PC-3 (cell line): ENCODE results near the gene FAM107B.

Experiments used
- CTCF ChIP-seq: fragments of 300-600 bp; sonication (generic); conservative IDR thresholded peaks from 2 replicates; pipeline ENCODE4 v1.5.1; 2017; ENCODE audit warnings: antibody characterized with exemption, low read depth, mild to moderate bottlenecking, low read length
- EZH2 ChIP-seq: fragments of 300-600 bp; sonication (generic); IDR thresholded peaks from one replicate; pipeline ENCODE4 v1.6.1; 2017; ENCODE audit warnings: antibody characterized with exemption, mild to moderate bottlenecking, low read length; ENCODE audit not compliant: unreplicated experiment

- no peak for TF ChIP-seq CTCF
- no peak for TF ChIP-seq EZH2
Observed at GRCh38 chr10:14565199-14565598, 209.5 kb downstream of the FAM107B start.
